HG02970 (cell line): Measurements from ENCODE around the gene ZMIZ1.

Experiments
- ATAC-seq: cut with Tn5 transposase; IDR thresholded peaks from one replicate; pipeline ENCODE4 v1.9.1; 2021; ENCODE audit warnings: mild to moderate bottlenecking, moderate library complexity, moderate number of reproducible peaks; ENCODE audit not compliant: unreplicated experiment, low FRiP score

ZMIZ1 gene

GRCh38 chr10:79252450-79252849, 183.7 kb downstream of the ZMIZ1 start:
- no peak for ATAC-seq

- no peak for ATAC-seq
These were observed 184.2 kb downstream of the ZMIZ1 start for GRCh38 chr10:79252971-79253370.

GRCh38 chr10:79253704-79254103, 184.9 kb downstream of the ZMIZ1 start:
- ATAC-seq, result no peak

GRCh38 chr10:79254333-79255006, 185.7 kb downstream of the ZMIZ1 start:
- ATAC-seq, result no peak

- ATAC-seq, result no peak
These were observed 186.3 kb downstream of the ZMIZ1 start for GRCh38 chr10:79255007-79255507.

GRCh38 chr10:79256264-79256806, 187.6 kb downstream of the ZMIZ1 start:
- no peak for ATAC-seq

- no peak for ATAC-seq
These were observed 190.1 kb downstream of the ZMIZ1 start for GRCh38 chr10:79258894-79259293.

- no peak for ATAC-seq
These were observed 191.1 kb downstream of the ZMIZ1 start for GRCh38 chr10:79259834-79260233.

- no peak for ATAC-seq
These were observed 192.3 kb downstream of the ZMIZ1 start for GRCh38 chr10:79260811-79261740.

- no peak for ATAC-seq
These were observed 193.4 kb downstream of the ZMIZ1 start for GRCh38 chr10:79262131-79262530.

GRCh38 chr10:79262959-79263746, 194.4 kb downstream of the ZMIZ1 start:
- no peak for ATAC-seq

GRCh38 chr10:79263939-79264338, 195.2 kb downstream of the ZMIZ1 start:
- ATAC-seq, result no peak

- no peak for ATAC-seq
These were observed 196.2 kb downstream of the ZMIZ1 start for GRCh38 chr10:79264942-79265341.

GRCh38 chr10:79266084-79266483, 197.3 kb downstream of the ZMIZ1 start:
- peak; percentile 3 for ATAC-seq

GRCh38 chr10:79266543-79267312, 198.0 kb downstream of the ZMIZ1 start:
- peak; percentile 48 for ATAC-seq

- no peak for ATAC-seq
These were observed 198.7 kb downstream of the ZMIZ1 start for GRCh38 chr10:79267499-79267898.

GRCh38 chr10:79268161-79268601, 199.4 kb downstream of the ZMIZ1 start:
- ATAC-seq, result no peak

- ATAC-seq, result no peak
These were observed 200.0 kb downstream of the ZMIZ1 start for GRCh38 chr10:79268742-79269141.

GRCh38 chr10:79269443-79269842, 200.7 kb downstream of the ZMIZ1 start:
- no peak for ATAC-seq

GRCh38 chr10:79269969-79270368, 201.2 kb downstream of the ZMIZ1 start:
- ATAC-seq, result no peak
